HCT116 (cell line): ENCODE results near the gene USO1. TPM values are rescaled to one million over a fixed set of nuclear protein-coding genes. Genes with fewer than 3 reads are reported as not detected.

Experiments used
- ATAC-seq: fragments of 200-7000 bp; cut with Tn5 transposase; 2 replicates; pipeline ENCODE4 v1.9.1; 2020; ENCODE audit warnings: mild to moderate bottlenecking, moderate library complexity
- BruUV-seq: library from RNA; stranded (reverse); fragments of 400-500 nt; replicated peaks from 2 replicates; lab custom pipeline; 2021; lab: Mats Ljungman, UMichigan
- CTCF ChIA-PET: fragments of 300-600 bp; sonication (Branson Sonifier 250); formaldehyde crosslinking; loops from one replicate; lab custom pipeline; 2021; ENCODE audit warnings: antibody characterized with exemption; lab: Charles Lee
- POLR2A ChIA-PET: fragments of 300-600, 350-600 bp; sonication (Branson Sonifier 250); formaldehyde crosslinking; loops from one replicate; lab custom pipeline; 2021; ENCODE audit warnings: antibody characterized with exemption; lab: Charles Lee
- RAD21 ChIA-PET, 2 experiments: fragments of 300-600 bp; sonication (Branson Sonifier 250); formaldehyde crosslinking; loops; one replicate each; lab custom pipeline; 2023; ENCODE audit warnings: low total read pairs in 2 of 2; ENCODE audit not compliant: uncharacterized antibody in 2 of 2, unreplicated experiment in 2 of 2, low non-redundant PET in 1 of 2; lab: Charles Lee
- DNase-seq: peaks from one replicate; pipeline ENCODE4 v3.0.0-alpha.2; 2010; ENCODE audit warnings: low read depth, low spot score
- H2AFZ ChIP-seq: fragments of 200-600 bp; shearing (Covaris generic), sonication (generic); 2 replicates; pipeline ENCODE4 v1.6.1; 2017; ENCODE audit warnings: low read depth, mixed run types, mixed read lengths, antibody characterized with exemption, low read length; ENCODE audit not compliant: poor library complexity, severe bottlenecking
- H3K27ac ChIP-seq: 2 replicates; pipeline ENCODE4 v1.5.1; 2012; ENCODE audit warnings: low read depth, low read length
- H3K27me3 ChIP-seq: fragments of 200-600 bp; sonication (generic); 2 replicates; pipeline ENCODE4 v1.6.1; 2016; ENCODE audit warnings: mixed run types, low read length, mixed read lengths; ENCODE audit not compliant: insufficient read depth
- H3K36me3 ChIP-seq, 2 experiments: fragments of 200-500 bp in 1 of 2; fragments of 200-600 bp in 1 of 2; sonication (Bioruptor generic) in 1 of 2; sonication (generic) in 1 of 2; 2 replicates each; pipeline versions ENCODE4 v1.5.1 to v1.6.1; 2014 to 2016; ENCODE audit warnings: low read length in 2 of 2, inconsistent platforms in 1 of 2, mixed read lengths in 1 of 2, mixed run types in 1 of 2; ENCODE audit not compliant: insufficient read depth in 2 of 2, control insufficient read depth in 1 of 2
- H3K4me1 ChIP-seq, 2 experiments: fragments of 200-600 bp in 1 of 2; sonication (generic) in 1 of 2; 2 replicates each; pipeline versions ENCODE4 v1.5.1 to v1.6.1; 2012 to 2017; ENCODE audit warnings: low read length in 2 of 2, inconsistent platforms in 1 of 2, mild to moderate bottlenecking in 1 of 2, mixed read lengths in 1 of 2, mixed run types in 1 of 2, moderate library complexity in 1 of 2; ENCODE audit not compliant: insufficient read depth in 2 of 2, control insufficient read depth in 1 of 2
- H3K4me2 ChIP-seq: fragments of 200-600 bp; sonication (generic); 2 replicates; pipeline ENCODE4 v1.6.1; 2017; ENCODE audit warnings: mixed run types, low read length, mixed read lengths
- H3K4me3 ChIP-seq, 2 experiments: fragments of 200-600 bp in 1 of 2; sonication (generic) in 1 of 2; replicated peaks in 1 of 2; 2 replicates each; pipeline ENCODE4 v1.5.1; 2011 to 2016; ENCODE audit warnings: low read length in 2 of 2, control low read depth in 1 of 2, low read depth in 1 of 2, mild to moderate bottlenecking in 1 of 2, mixed read lengths in 1 of 2, mixed run types in 1 of 2
- H3K79me2 ChIP-seq: fragments of 200-600 bp; sonication (generic); 2 replicates; pipeline ENCODE4 v1.6.1; 2017; ENCODE audit warnings: mild to moderate bottlenecking, mixed run types, low read length, moderate library complexity, mixed read lengths; ENCODE audit not compliant: insufficient read depth
- H3K9ac ChIP-seq: fragments of 200-600 bp; sonication (generic); 2 replicates; pipeline ENCODE4 v1.6.1; 2016; ENCODE audit warnings: low read length, mixed read lengths
- H3K9me2 ChIP-seq: fragments of 200-600 bp; sonication (generic), shearing (Covaris generic); 2 replicates; pipeline ENCODE4 v1.6.1; 2017; ENCODE audit warnings: mixed run types, mild to moderate bottlenecking, moderate library complexity; ENCODE audit not compliant: insufficient read depth
- H3K9me3 ChIP-seq, 2 experiments: fragments of 200-500 bp in 1 of 2; fragments of 200-600 bp in 1 of 2; sonication (Bioruptor generic) in 1 of 2; sonication (generic) in 1 of 2; 2 replicates each; pipeline ENCODE4 v1.6.1; 2014 to 2017; ENCODE audit warnings: low read length in 2 of 2, mixed read lengths in 2 of 2, inconsistent platforms in 1 of 2, low read depth in 1 of 2, mild to moderate bottlenecking in 1 of 2, mixed run types in 1 of 2, moderate library complexity in 1 of 2; ENCODE audit not compliant: control insufficient read depth in 1 of 2, insufficient read depth in 1 of 2
- H4K20me1 ChIP-seq: fragments of 200-600 bp; sonication (generic), shearing (Covaris generic); 2 replicates; pipeline ENCODE4 v1.6.1; 2017; ENCODE audit warnings: mixed run types, mild to moderate bottlenecking, moderate library complexity; ENCODE audit not compliant: insufficient read depth
- CBX3 ChIP-seq: IDR thresholded peaks from 2 replicates; pipeline ENCODE4 v1.6.1; 2012; ENCODE audit warnings: low read depth
- CEBPB ChIP-seq: IDR thresholded peaks from 2 replicates; pipeline ENCODE4 v1.6.1; 2012; ENCODE audit warnings: low read depth
- EGR1 ChIP-seq: IDR thresholded peaks from 2 replicates; pipeline ENCODE4 v1.6.1; 2012; ENCODE audit warnings: low read depth
- ELF1 ChIP-seq: IDR thresholded peaks from 2 replicates; pipeline ENCODE4 v1.6.1; 2012; ENCODE audit warnings: low read depth, borderline replicate concordance
- EZH2 ChIP-seq: fragments of 200-600 bp; sonication (generic); IDR thresholded peaks from 2 replicates; pipeline ENCODE4 v1.6.1; 2017; ENCODE audit warnings: antibody characterized with exemption, mixed run types
- EZH2phosphoT487 ChIP-seq: fragments of 200-600 bp; IDR thresholded peaks from 2 replicates; pipeline ENCODE4 v1.6.1; 2018; ENCODE audit warnings: antibody characterized with exemption, borderline replicate concordance
- FOSL1 ChIP-seq: IDR thresholded peaks from 2 replicates; pipeline ENCODE4 v1.6.1; 2012; ENCODE audit warnings: low read depth
- JUND ChIP-seq: IDR thresholded peaks from 2 replicates; pipeline ENCODE4 v1.6.1; 2012
- POLR2A ChIP-seq: IDR thresholded peaks from 2 replicates; pipeline ENCODE4 v1.7.0; 2011; ENCODE audit warnings: borderline replicate concordance; ENCODE audit not compliant: insufficient read depth, insufficient read length; ENCODE audit errors: extremely low read depth
- RAD21 ChIP-seq: IDR thresholded peaks from 2 replicates; pipeline ENCODE4 v1.6.1; 2012; ENCODE audit warnings: low read depth, mild to moderate bottlenecking
- SIN3A ChIP-seq: IDR thresholded peaks from 2 replicates; pipeline ENCODE4 v1.6.1; 2012; ENCODE audit warnings: low read depth
- SP1 ChIP-seq: IDR thresholded peaks from 2 replicates; pipeline ENCODE4 v1.6.1; 2012; ENCODE audit warnings: low read depth
- SRF ChIP-seq: IDR thresholded peaks from 2 replicates; pipeline ENCODE4 v1.6.1; 2012; ENCODE audit warnings: low read depth
- ZFX ChIP-seq: fragments of 450-650 bp; IDR thresholded peaks from 2 replicates; pipeline ENCODE4 v1.6.1; 2017
- ZNF274 ChIP-seq: fragments of 200-500 bp; sonication (Bioruptor generic); IDR thresholded peaks from 2 replicates; pipeline ENCODE4 v1.6.1; 2014; ENCODE audit warnings: mild to moderate bottlenecking, low read depth, low read length, inconsistent platforms
- intact Hi-C: fragments of 100-400 bp; cut with micrococcal nuclease; formaldehyde crosslinking; loops from 2 replicates; pipeline ENCODE4 v1.10.0; 2022
- total RNA-seq: library from RNA; stranded (reverse); gene quantifications from one replicate; pipeline ENCODE4 v1.2.1, GENCODE V29; 2021; ENCODE audit not compliant: unreplicated experiment
- TF ChIP-seq, protein P1 (sequence below): IDR thresholded peaks from 2 replicates; pipeline ENCODE4 v1.6.1; 2012
- TF ChIP-seq, protein P2 (sequence below), 3 experiments: fragments of 200-600 bp in 1 of 3; sonication (generic) in 1 of 3; IDR thresholded peaks in 2 of 3; conservative IDR thresholded peaks in 1 of 3; 2 replicates each; pipeline ENCODE4 v1.5.1; 2012 to 2017; ENCODE audit warnings: low read depth in 2 of 3, low read length in 2 of 3, antibody characterized with exemption in 1 of 3, borderline replicate concordance in 1 of 3, control low read depth in 1 of 3, mild to moderate bottlenecking in 1 of 3, mixed read lengths in 1 of 3, mixed run types in 1 of 3, moderate library complexity in 1 of 3; ENCODE audit not compliant: insufficient read depth in 1 of 3
- TF ChIP-seq, protein P3 (sequence below): IDR thresholded peaks from 2 replicates; pipeline ENCODE4 v1.6.1; 2012
- TF ChIP-seq, protein P4 (sequence below): IDR thresholded peaks from 2 replicates; pipeline ENCODE4 v1.6.1; 2012; ENCODE audit warnings: low read depth
- TF ChIP-seq, protein P5 (sequence below): IDR thresholded peaks from 2 replicates; pipeline ENCODE4 v1.6.1; 2011; ENCODE audit warnings: mild to moderate bottlenecking, low read length, moderate library complexity; ENCODE audit not compliant: insufficient replicate concordance; ENCODE audit errors: extremely low read depth

Gene USO1
- total RNA-seq, 1 experiment from 2014 or later, result 72.7 TPM

DNA sequence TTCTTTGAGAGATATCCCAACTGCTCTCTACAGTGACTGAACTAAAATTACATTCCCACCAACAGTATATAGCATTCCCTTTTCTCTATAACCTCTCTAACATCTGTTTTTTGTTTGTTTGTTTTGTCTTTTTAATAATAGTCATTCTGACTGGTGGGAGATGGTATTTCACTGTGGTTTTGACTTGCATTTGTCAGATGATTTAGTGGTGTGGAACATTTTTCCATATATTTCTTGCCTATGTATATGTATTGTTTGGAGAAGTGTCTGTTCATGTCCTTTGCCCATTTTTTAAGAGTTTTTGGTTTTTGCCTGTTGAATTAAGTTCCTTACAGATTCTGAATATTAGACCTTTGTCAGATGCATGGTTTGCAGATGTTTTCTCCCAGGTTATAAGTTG is 9.0 kb downstream of the USO1 start:
- Histone ChIP-seq H3K27me3 (no peaks in the 10 kb centered on the region), H3K79me2 (peaks cover 73% of the 10 kb centered on the region)
- no TSS peak for BruUV-seq
- TF ChIP-seq ELF1 (no peak), SIN3A (no peak), CEBPB (no peak), SRF (no peak), ZNF274 (no peak), ZFX (no peak), EGR1 (no peak), SP1 (no peak), CBX3 (no peak), POLR2A (no peak), JUND (no peak), RAD21 (no peak), EZH2 (no peak), EZH2phosphoT487 (no peak), FOSL1 (no peak)
- TF ChIP-seq, protein P1, sequence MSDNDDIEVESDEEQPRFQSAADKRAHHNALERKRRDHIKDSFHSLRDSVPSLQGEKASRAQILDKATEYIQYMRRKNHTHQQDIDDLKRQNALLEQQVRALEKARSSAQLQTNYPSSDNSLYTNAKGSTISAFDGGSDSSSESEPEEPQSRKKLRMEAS, result no peak
- TF ChIP-seq, protein P2, sequence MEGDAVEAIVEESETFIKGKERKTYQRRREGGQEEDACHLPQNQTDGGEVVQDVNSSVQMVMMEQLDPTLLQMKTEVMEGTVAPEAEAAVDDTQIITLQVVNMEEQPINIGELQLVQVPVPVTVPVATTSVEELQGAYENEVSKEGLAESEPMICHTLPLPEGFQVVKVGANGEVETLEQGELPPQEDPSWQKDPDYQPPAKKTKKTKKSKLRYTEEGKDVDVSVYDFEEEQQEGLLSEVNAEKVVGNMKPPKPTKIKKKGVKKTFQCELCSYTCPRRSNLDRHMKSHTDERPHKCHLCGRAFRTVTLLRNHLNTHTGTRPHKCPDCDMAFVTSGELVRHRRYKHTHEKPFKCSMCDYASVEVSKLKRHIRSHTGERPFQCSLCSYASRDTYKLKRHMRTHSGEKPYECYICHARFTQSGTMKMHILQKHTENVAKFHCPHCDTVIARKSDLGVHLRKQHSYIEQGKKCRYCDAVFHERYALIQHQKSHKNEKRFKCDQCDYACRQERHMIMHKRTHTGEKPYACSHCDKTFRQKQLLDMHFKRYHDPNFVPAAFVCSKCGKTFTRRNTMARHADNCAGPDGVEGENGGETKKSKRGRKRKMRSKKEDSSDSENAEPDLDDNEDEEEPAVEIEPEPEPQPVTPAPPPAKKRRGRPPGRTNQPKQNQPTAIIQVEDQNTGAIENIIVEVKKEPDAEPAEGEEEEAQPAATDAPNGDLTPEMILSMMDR (IDR thresholded peaks at IDR 0.05 in 2 of 3, conservative IDR thresholded peaks at IDR 0.05 in 1 of 3; ENCODE audit: borderline replicate concordance in 1 of 3, insufficient read depth in 1 of 3, low read depth in 2 of 3, low read length in 2 of 3), result no peak
- TF ChIP-seq, protein P3, sequence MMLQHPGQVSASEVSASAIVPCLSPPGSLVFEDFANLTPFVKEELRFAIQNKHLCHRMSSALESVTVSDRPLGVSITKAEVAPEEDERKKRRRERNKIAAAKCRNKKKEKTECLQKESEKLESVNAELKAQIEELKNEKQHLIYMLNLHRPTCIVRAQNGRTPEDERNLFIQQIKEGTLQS, result no peak
- TF ChIP-seq, protein P4, sequence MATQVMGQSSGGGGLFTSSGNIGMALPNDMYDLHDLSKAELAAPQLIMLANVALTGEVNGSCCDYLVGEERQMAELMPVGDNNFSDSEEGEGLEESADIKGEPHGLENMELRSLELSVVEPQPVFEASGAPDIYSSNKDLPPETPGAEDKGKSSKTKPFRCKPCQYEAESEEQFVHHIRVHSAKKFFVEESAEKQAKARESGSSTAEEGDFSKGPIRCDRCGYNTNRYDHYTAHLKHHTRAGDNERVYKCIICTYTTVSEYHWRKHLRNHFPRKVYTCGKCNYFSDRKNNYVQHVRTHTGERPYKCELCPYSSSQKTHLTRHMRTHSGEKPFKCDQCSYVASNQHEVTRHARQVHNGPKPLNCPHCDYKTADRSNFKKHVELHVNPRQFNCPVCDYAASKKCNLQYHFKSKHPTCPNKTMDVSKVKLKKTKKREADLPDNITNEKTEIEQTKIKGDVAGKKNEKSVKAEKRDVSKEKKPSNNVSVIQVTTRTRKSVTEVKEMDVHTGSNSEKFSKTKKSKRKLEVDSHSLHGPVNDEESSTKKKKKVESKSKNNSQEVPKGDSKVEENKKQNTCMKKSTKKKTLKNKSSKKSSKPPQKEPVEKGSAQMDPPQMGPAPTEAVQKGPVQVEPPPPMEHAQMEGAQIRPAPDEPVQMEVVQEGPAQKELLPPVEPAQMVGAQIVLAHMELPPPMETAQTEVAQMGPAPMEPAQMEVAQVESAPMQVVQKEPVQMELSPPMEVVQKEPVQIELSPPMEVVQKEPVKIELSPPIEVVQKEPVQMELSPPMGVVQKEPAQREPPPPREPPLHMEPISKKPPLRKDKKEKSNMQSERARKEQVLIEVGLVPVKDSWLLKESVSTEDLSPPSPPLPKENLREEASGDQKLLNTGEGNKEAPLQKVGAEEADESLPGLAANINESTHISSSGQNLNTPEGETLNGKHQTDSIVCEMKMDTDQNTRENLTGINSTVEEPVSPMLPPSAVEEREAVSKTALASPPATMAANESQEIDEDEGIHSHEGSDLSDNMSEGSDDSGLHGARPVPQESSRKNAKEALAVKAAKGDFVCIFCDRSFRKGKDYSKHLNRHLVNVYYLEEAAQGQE, result no peak
- TF ChIP-seq, protein P5, sequence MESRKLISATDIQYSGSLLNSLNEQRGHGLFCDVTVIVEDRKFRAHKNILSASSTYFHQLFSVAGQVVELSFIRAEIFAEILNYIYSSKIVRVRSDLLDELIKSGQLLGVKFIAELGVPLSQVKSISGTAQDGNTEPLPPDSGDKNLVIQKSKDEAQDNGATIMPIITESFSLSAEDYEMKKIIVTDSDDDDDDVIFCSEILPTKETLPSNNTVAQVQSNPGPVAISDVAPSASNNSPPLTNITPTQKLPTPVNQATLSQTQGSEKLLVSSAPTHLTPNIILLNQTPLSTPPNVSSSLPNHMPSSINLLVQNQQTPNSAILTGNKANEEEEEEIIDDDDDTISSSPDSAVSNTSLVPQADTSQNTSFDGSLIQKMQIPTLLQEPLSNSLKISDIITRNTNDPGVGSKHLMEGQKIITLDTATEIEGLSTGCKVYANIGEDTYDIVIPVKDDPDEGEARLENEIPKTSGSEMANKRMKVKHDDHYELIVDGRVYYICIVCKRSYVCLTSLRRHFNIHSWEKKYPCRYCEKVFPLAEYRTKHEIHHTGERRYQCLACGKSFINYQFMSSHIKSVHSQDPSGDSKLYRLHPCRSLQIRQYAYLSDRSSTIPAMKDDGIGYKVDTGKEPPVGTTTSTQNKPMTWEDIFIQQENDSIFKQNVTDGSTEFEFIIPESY, result no peak
- TF ChIP-seq, all 23 proteins: peak for 0
- ChIA-PET RAD21 (no interaction called here), CTCF (interaction anchor here (0.6 kb wide), 1 partner anchor 162 kb away, joined by 3 read pairs; no protein-coding TSS in a partner anchor), POLR2A (no interaction called here)
- H3K27ac ChIP-seq, result no peak overlapping the region
- DNase-seq (no peak), ATAC-seq (no peak)
- H2AFZ ChIP-seq, result no peak overlapping the region
- no peak overlapping the region for H3K4me2 ChIP-seq
- no peaks in the 10 kb centered on the region for H3K9me2 ChIP-seq
- no peaks in the 10 kb centered on the region for H3K9me3 ChIP-seq
- no peaks in the 10 kb centered on the region for H3K4me1 ChIP-seq
- intact Hi-C loops, result no loop called here
- H3K9ac ChIP-seq, result no peak overlapping the region
- no peaks in the 10 kb centered on the region for H4K20me1 ChIP-seq
- H3K36me3 ChIP-seq, result peaks cover 0 to 2% of the 10 kb centered on the region in 2 experiments; a peak in 2 of 4 replicates
- no peak overlapping the region for H3K4me3 ChIP-seq
